Tibial artery (tissue), 4 donors: ENCODE results near the gene ODC1.
A peak's percentile ranks its signal among the peaks of the same experiment; 100 is the strongest.

Experiments used
- DNase-seq, 2 donors: peaks; one replicate each; pipeline ENCODE4 v3.0.0-alpha.2; 2019
- H3K27ac ChIP-seq, 2 donors: fragments of 200-600 bp; sonication (generic) in 1 of 2; 1 replicate in 1 of 2; 2 replicates in 1 of 2; pipeline ENCODE4 v1.5.1; 2018 to 2019; ENCODE audit warnings: mild to moderate bottlenecking in 1 of 2
- H3K27me3 ChIP-seq, 2 donors: fragments of 200-600 bp; sonication (generic) in 1 of 2; one replicate each; pipeline versions ENCODE4 v1.5.1 to v1.6.0; 2016 to 2019
- H3K36me3 ChIP-seq, 3 donors: fragments of 200-600 bp; sonication (generic) in 2 of 3; one replicate each; pipeline ENCODE4 v1.5.1; 2016 to 2019; ENCODE audit warnings: mild to moderate bottlenecking in 2 of 3
- H3K4me1 ChIP-seq, 4 donors: fragments of 200-600 bp; sonication (generic) in 2 of 4; 1 replicate in 3 of 4; 2 replicates in 1 of 4; pipeline ENCODE4 v1.5.1; 2016 to 2019
- H3K4me3 ChIP-seq, 2 donors: fragments of 200-600 bp; sonication (generic) in 1 of 2; 1 replicate in 1 of 2; 2 replicates in 1 of 2; pipeline ENCODE4 v1.5.1; 2018 to 2019; ENCODE audit warnings: mild to moderate bottlenecking in 2 of 2
- H3K9me3 ChIP-seq, 3 donors: fragments of 200-600 bp; sonication (generic) in 1 of 3; one replicate each; pipeline ENCODE4 v1.5.1; 2016 to 2019
- CTCF ChIP-seq, 2 experiments: fragments of 200-600 bp in 1 of 2; fragments of 450-650 bp in 1 of 2; IDR thresholded peaks; one replicate each; pipeline ENCODE4 v1.5.1; 2017 to 2019; ENCODE audit warnings: antibody characterized with exemption in 2 of 2, mild to moderate bottlenecking in 1 of 2, moderate library complexity in 1 of 2
- intact Hi-C: fragments of 100-400 bp; cut with DNase I; formaldehyde crosslinking; loops from one replicate; pipeline ENCODE4 v1.15.0; 2023; ENCODE audit warnings: low total_unique reads

The ODC1 gene

GRCh38 chr2:10473121-10473756 is 25.1 kb upstream of the ODC1 start:
- H3K36me3 ChIP-seq, result no peaks in the 10 kb centered on the region
- no peaks in the 10 kb centered on the region for H3K9me3 ChIP-seq
- intact Hi-C loops, result no loop called here
- TF ChIP-seq CTCF (IDR thresholded peaks at IDR 0.05), result no peak
- peaks cover 0 to 3% of the 10 kb centered on the region in 2 donors for H3K27me3 ChIP-seq
- peak in 1 of 2 donors; percentile 49 for DNase-seq
- H3K4me3 ChIP-seq, result no peak overlapping the region
- no peaks in the 10 kb centered on the region for H3K4me1 ChIP-seq
- no peak overlapping the region for H3K27ac ChIP-seq

GRCh38 chr2:10471955-10472354 is 23.8 kb upstream of the ODC1 start:
- Histone ChIP-seq H3K36me3 (no peaks in the 10 kb centered on the region), H3K27me3 (peaks cover 0 to 9% of the 10 kb centered on the region in 2 donors), H3K27ac (no peak overlapping the region), H3K4me3 (no peak overlapping the region), H3K9me3 (no peaks in the 10 kb centered on the region), H3K4me1 (no peaks in the 10 kb centered on the region)
- intact Hi-C loops, result no loop called here
- DNase-seq, result peak in 1 of 2 donors; percentile 3
- no peak for TF ChIP-seq CTCF (IDR thresholded peaks at IDR 0.05)

- TF ChIP-seq CTCF (IDR thresholded peaks at IDR 0.05), result no peak
- Histone ChIP-seq H3K27me3 (peaks cover 0 to 13% of the 10 kb centered on the region in 2 donors), H3K9me3 (no peaks in the 10 kb centered on the region), H3K4me3 (no peak overlapping the region), H3K4me1 (no peaks in the 10 kb centered on the region), H3K27ac (no peak overlapping the region), H3K36me3 (no peaks in the 10 kb centered on the region)
- DNase-seq, result peak in 1 of 2 donors; percentile 27
- intact Hi-C loops, result no loop called here
These were observed 23.0 kb upstream of the ODC1 start for GRCh38 chr2:10471046-10471571.

GRCh38 chr2:10469955-10470608 is 22.0 kb upstream of the ODC1 start:
- H3K27ac ChIP-seq, result no peak overlapping the region
- H3K9me3 ChIP-seq, result no peaks in the 10 kb centered on the region
- H3K27me3 ChIP-seq, result peaks cover 0 to 13% of the 10 kb centered on the region in 2 donors
- H3K4me3 ChIP-seq, result no peak overlapping the region
- H3K36me3 ChIP-seq, result no peaks in the 10 kb centered on the region
- intact Hi-C loops, result no loop called here
- no peaks in the 10 kb centered on the region for H3K4me1 ChIP-seq
- DNase-seq, result peak in 1 of 2 donors; percentile 31
- TF ChIP-seq CTCF (IDR thresholded peaks at IDR 0.05), result no peak

GRCh38 chr2:10469301-10469700 is 21.2 kb upstream of the ODC1 start:
- no peak for TF ChIP-seq CTCF (IDR thresholded peaks at IDR 0.05)
- H3K9me3 ChIP-seq, result no peaks in the 10 kb centered on the region
- peaks cover 0 to 13% of the 10 kb centered on the region in 2 donors for H3K27me3 ChIP-seq
- H3K4me1 ChIP-seq, result no peaks in the 10 kb centered on the region
- no peaks in the 10 kb centered on the region for H3K36me3 ChIP-seq
- DNase-seq, result peak in 1 of 2 donors; percentile 53
- H3K27ac ChIP-seq, result no peak overlapping the region
- intact Hi-C loops, result no loop called here
- H3K4me3 ChIP-seq, result no peak overlapping the region
